ENCODE data around the gene CDH4. TPM values are rescaled to one million over a fixed set of nuclear protein-coding genes. Genes with fewer than 3 reads are reported as not detected.
"Not testable (repeated sequence)": the region's sequence is repeated elsewhere in the genome, so short reads cannot be mapped to it uniquely, and the experiment has no call there.

CDH4 gene
- total and polyA plus RNA-seq, 9 of the 15 experiments (the other 6 are each of a cell fraction or from before 2014, with no cell fraction given): 0.04 TPM; not detected in 8

- H3K36me3 ChIP-seq (ENCODE audit: control insufficient read depth, insufficient read depth, low read length); H3K4me3 ChIP-seq; H3K27me3 ChIP-seq (ENCODE audit: control insufficient read depth in 2 of 2, insufficient read depth in 2 of 2, low read length in 2 of 2); H3K9me1 ChIP-seq (ENCODE audit: control insufficient read depth, insufficient read depth, low read length); CTCF ChIA-PET (ENCODE audit: low intra/inter-chr PET ratio); FAIRE-seq; H3K4me2 ChIP-seq (ENCODE audit: insufficient read depth, low read length); H3K9ac ChIP-seq (ENCODE audit: insufficient read depth in 1 of 2, low read depth in 2 of 2, low read length in 2 of 2); H3K79me2 ChIP-seq (ENCODE audit: control insufficient read depth, insufficient read depth, low read length); H3K4me1 ChIP-seq (replicated peaks in 1 of 2; ENCODE audit: control insufficient read depth in 2 of 2, insufficient read depth in 2 of 2, low read length in 2 of 2); ATAC-seq; H3K9me3 ChIP-seq (replicated peaks; ENCODE audit: control insufficient read depth, insufficient read depth, low read depth, low read length); BruUV-seq (replicated peaks); H4K20me1 ChIP-seq (replicated peaks; ENCODE audit: control insufficient read depth, insufficient read depth, low read length); POLR2A ChIA-PET; H3K27ac ChIP-seq (ENCODE audit: extremely low read depth, low read depth, low read length); H2AFZ ChIP-seq (ENCODE audit: low read depth, low read length); intact Hi-C loops (cut with micrococcal nuclease); DNase-seq (ENCODE audit: extremely low read depth in 1 of 4, low spot score in 3 of 4); in situ Hi-C loops (cut with MboI): not testable (repeated sequence)
- 0 out of 2 replicates have a peak, but pooled peaks have one; percentile 17 for TF ChIP-seq ZNF263 (CRISPR knock-in tag; IDR thresholded peaks at IDR 0.05; ENCODE audit: borderline replicate concordance)
- 8% methylated on average over 7 of the region's 7 CpGs for WGBS (ENCODE audit: insufficient coverage, low coverage, missing lambda C conversion rate)
Observed at GRCh38 chr20:61273024-61273423, 21.0 kb downstream of the CDH4 start.

- H3K9me3 ChIP-seq (replicated peaks; ENCODE audit: control insufficient read depth, insufficient read depth, low read depth, low read length); FAIRE-seq; intact Hi-C loops (cut with micrococcal nuclease); POLR2A ChIA-PET; H3K4me2 ChIP-seq (ENCODE audit: insufficient read depth, low read length); in situ Hi-C loops (cut with MboI); H3K36me3 ChIP-seq (ENCODE audit: control insufficient read depth, insufficient read depth, low read length); ATAC-seq; H2AFZ ChIP-seq (ENCODE audit: low read depth, low read length); H3K4me3 ChIP-seq; H3K9ac ChIP-seq (ENCODE audit: insufficient read depth in 1 of 2, low read depth in 2 of 2, low read length in 2 of 2); H3K27me3 ChIP-seq (ENCODE audit: control insufficient read depth in 2 of 2, insufficient read depth in 2 of 2, low read length in 2 of 2); H4K20me1 ChIP-seq (replicated peaks; ENCODE audit: control insufficient read depth, insufficient read depth, low read length); CTCF ChIA-PET (ENCODE audit: low intra/inter-chr PET ratio); H3K9me1 ChIP-seq (ENCODE audit: control insufficient read depth, insufficient read depth, low read length); H3K79me2 ChIP-seq (ENCODE audit: control insufficient read depth, insufficient read depth, low read length); H3K27ac ChIP-seq (ENCODE audit: extremely low read depth, low read depth, low read length); H3K4me1 ChIP-seq (replicated peaks in 1 of 2; ENCODE audit: control insufficient read depth in 2 of 2, insufficient read depth in 2 of 2, low read length in 2 of 2); DNase-seq (ENCODE audit: extremely low read depth in 1 of 4, low spot score in 3 of 4); BruUV-seq (replicated peaks): not testable (repeated sequence)
- 0% methylated on average over 1 of the region's 1 CpG for WGBS (ENCODE audit: insufficient coverage, low coverage, missing lambda C conversion rate)
Observed at GRCh38 chr20:61273666-61274065, 21.6 kb downstream of the CDH4 start.
